HCT116 (cell line): Measurements from ENCODE around the gene HS6ST3. TPM values are rescaled to one million over a fixed set of nuclear protein-coding genes. Genes with fewer than 3 reads are reported as not detected.

Source experiments
- ATAC-seq: fragments of 200-7000 bp; cut with Tn5 transposase; 2 replicates; pipeline ENCODE4 v1.9.1; 2020; ENCODE audit warnings: mild to moderate bottlenecking, moderate library complexity
- BruUV-seq: library from RNA; stranded (reverse); fragments of 400-500 nt; replicated peaks from 2 replicates; lab custom pipeline; 2021; lab: Mats Ljungman, UMichigan
- CTCF ChIA-PET: fragments of 300-600 bp; sonication (Branson Sonifier 250); formaldehyde crosslinking; loops from one replicate; lab custom pipeline; 2021; ENCODE audit warnings: antibody characterized with exemption; lab: Charles Lee
- POLR2A ChIA-PET: fragments of 300-600, 350-600 bp; sonication (Branson Sonifier 250); formaldehyde crosslinking; loops from one replicate; lab custom pipeline; 2021; ENCODE audit warnings: antibody characterized with exemption; lab: Charles Lee
- RAD21 ChIA-PET, 2 experiments: fragments of 300-600 bp; sonication (Branson Sonifier 250); formaldehyde crosslinking; loops; one replicate each; lab custom pipeline; 2023; ENCODE audit warnings: low total read pairs in 2 of 2; ENCODE audit not compliant: uncharacterized antibody in 2 of 2, unreplicated experiment in 2 of 2, low non-redundant PET in 1 of 2; lab: Charles Lee
- DNase-seq: peaks from one replicate; pipeline ENCODE4 v3.0.0-alpha.2; 2010; ENCODE audit warnings: low read depth, low spot score
- H2AFZ ChIP-seq: fragments of 200-600 bp; shearing (Covaris generic), sonication (generic); 2 replicates; pipeline ENCODE4 v1.6.1; 2017; ENCODE audit warnings: low read depth, mixed run types, mixed read lengths, antibody characterized with exemption, low read length; ENCODE audit not compliant: poor library complexity, severe bottlenecking
- H3K27ac ChIP-seq: 2 replicates; pipeline ENCODE4 v1.5.1; 2012; ENCODE audit warnings: low read depth, low read length
- H3K27me3 ChIP-seq: fragments of 200-600 bp; sonication (generic); 2 replicates; pipeline ENCODE4 v1.6.1; 2016; ENCODE audit warnings: mixed run types, low read length, mixed read lengths; ENCODE audit not compliant: insufficient read depth
- H3K36me3 ChIP-seq, 2 experiments: fragments of 200-500 bp in 1 of 2; fragments of 200-600 bp in 1 of 2; sonication (Bioruptor generic) in 1 of 2; sonication (generic) in 1 of 2; 2 replicates each; pipeline versions ENCODE4 v1.5.1 to v1.6.1; 2014 to 2016; ENCODE audit warnings: low read length in 2 of 2, inconsistent platforms in 1 of 2, mixed read lengths in 1 of 2, mixed run types in 1 of 2; ENCODE audit not compliant: insufficient read depth in 2 of 2, control insufficient read depth in 1 of 2
- H3K4me1 ChIP-seq, 2 experiments: fragments of 200-600 bp in 1 of 2; sonication (generic) in 1 of 2; 2 replicates each; pipeline versions ENCODE4 v1.5.1 to v1.6.1; 2012 to 2017; ENCODE audit warnings: low read length in 2 of 2, inconsistent platforms in 1 of 2, mild to moderate bottlenecking in 1 of 2, mixed read lengths in 1 of 2, mixed run types in 1 of 2, moderate library complexity in 1 of 2; ENCODE audit not compliant: insufficient read depth in 2 of 2, control insufficient read depth in 1 of 2
- H3K4me2 ChIP-seq: fragments of 200-600 bp; sonication (generic); 2 replicates; pipeline ENCODE4 v1.6.1; 2017; ENCODE audit warnings: mixed run types, low read length, mixed read lengths
- H3K4me3 ChIP-seq, 2 experiments: fragments of 200-600 bp in 1 of 2; sonication (generic) in 1 of 2; replicated peaks in 1 of 2; 2 replicates each; pipeline ENCODE4 v1.5.1; 2011 to 2016; ENCODE audit warnings: low read length in 2 of 2, control low read depth in 1 of 2, low read depth in 1 of 2, mild to moderate bottlenecking in 1 of 2, mixed read lengths in 1 of 2, mixed run types in 1 of 2
- H3K79me2 ChIP-seq: fragments of 200-600 bp; sonication (generic); 2 replicates; pipeline ENCODE4 v1.6.1; 2017; ENCODE audit warnings: mild to moderate bottlenecking, mixed run types, low read length, moderate library complexity, mixed read lengths; ENCODE audit not compliant: insufficient read depth
- H3K9ac ChIP-seq: fragments of 200-600 bp; sonication (generic); 2 replicates; pipeline ENCODE4 v1.6.1; 2016; ENCODE audit warnings: low read length, mixed read lengths
- H3K9me2 ChIP-seq: fragments of 200-600 bp; sonication (generic), shearing (Covaris generic); 2 replicates; pipeline ENCODE4 v1.6.1; 2017; ENCODE audit warnings: mixed run types, mild to moderate bottlenecking, moderate library complexity; ENCODE audit not compliant: insufficient read depth
- H3K9me3 ChIP-seq, 2 experiments: fragments of 200-500 bp in 1 of 2; fragments of 200-600 bp in 1 of 2; sonication (Bioruptor generic) in 1 of 2; sonication (generic) in 1 of 2; 2 replicates each; pipeline ENCODE4 v1.6.1; 2014 to 2017; ENCODE audit warnings: low read length in 2 of 2, mixed read lengths in 2 of 2, inconsistent platforms in 1 of 2, low read depth in 1 of 2, mild to moderate bottlenecking in 1 of 2, mixed run types in 1 of 2, moderate library complexity in 1 of 2; ENCODE audit not compliant: control insufficient read depth in 1 of 2, insufficient read depth in 1 of 2
- H4K20me1 ChIP-seq: fragments of 200-600 bp; sonication (generic), shearing (Covaris generic); 2 replicates; pipeline ENCODE4 v1.6.1; 2017; ENCODE audit warnings: mixed run types, mild to moderate bottlenecking, moderate library complexity; ENCODE audit not compliant: insufficient read depth
- CBX3 ChIP-seq: IDR thresholded peaks from 2 replicates; pipeline ENCODE4 v1.6.1; 2012; ENCODE audit warnings: low read depth
- CEBPB ChIP-seq: IDR thresholded peaks from 2 replicates; pipeline ENCODE4 v1.6.1; 2012; ENCODE audit warnings: low read depth
- CTCF ChIP-seq, 3 experiments: fragments of 200-600 bp in 1 of 3; sonication (generic) in 1 of 3; IDR thresholded peaks in 2 of 3; conservative IDR thresholded peaks in 1 of 3; 2 replicates each; pipeline ENCODE4 v1.5.1; 2012 to 2017; ENCODE audit warnings: low read depth in 2 of 3, low read length in 2 of 3, antibody characterized with exemption in 1 of 3, borderline replicate concordance in 1 of 3, control low read depth in 1 of 3, mild to moderate bottlenecking in 1 of 3, mixed read lengths in 1 of 3, mixed run types in 1 of 3, moderate library complexity in 1 of 3; ENCODE audit not compliant: insufficient read depth in 1 of 3
- EGR1 ChIP-seq: IDR thresholded peaks from 2 replicates; pipeline ENCODE4 v1.6.1; 2012; ENCODE audit warnings: low read depth
- ELF1 ChIP-seq: IDR thresholded peaks from 2 replicates; pipeline ENCODE4 v1.6.1; 2012; ENCODE audit warnings: low read depth, borderline replicate concordance
- EZH2 ChIP-seq: fragments of 200-600 bp; sonication (generic); IDR thresholded peaks from 2 replicates; pipeline ENCODE4 v1.6.1; 2017; ENCODE audit warnings: antibody characterized with exemption, mixed run types
- FOSL1 ChIP-seq: IDR thresholded peaks from 2 replicates; pipeline ENCODE4 v1.6.1; 2012; ENCODE audit warnings: low read depth
- JUND ChIP-seq: IDR thresholded peaks from 2 replicates; pipeline ENCODE4 v1.6.1; 2012
- MAX ChIP-seq: IDR thresholded peaks from 2 replicates; pipeline ENCODE4 v1.6.1; 2012
- POLR2A ChIP-seq: IDR thresholded peaks from 2 replicates; pipeline ENCODE4 v1.7.0; 2011; ENCODE audit warnings: borderline replicate concordance; ENCODE audit not compliant: insufficient read depth, insufficient read length; ENCODE audit errors: extremely low read depth
- POLR2AphosphoS5 ChIP-seq: IDR thresholded peaks from 2 replicates; pipeline ENCODE4 v1.6.1; 2011; ENCODE audit warnings: mild to moderate bottlenecking, low read depth, low read length, moderate library complexity
- RAD21 ChIP-seq: IDR thresholded peaks from 2 replicates; pipeline ENCODE4 v1.6.1; 2012; ENCODE audit warnings: low read depth, mild to moderate bottlenecking
- REST ChIP-seq: IDR thresholded peaks from 2 replicates; pipeline ENCODE4 v1.6.1; 2012; ENCODE audit warnings: low read depth
- SIN3A ChIP-seq: IDR thresholded peaks from 2 replicates; pipeline ENCODE4 v1.6.1; 2012; ENCODE audit warnings: low read depth
- SP1 ChIP-seq: IDR thresholded peaks from 2 replicates; pipeline ENCODE4 v1.6.1; 2012; ENCODE audit warnings: low read depth
- SRF ChIP-seq: IDR thresholded peaks from 2 replicates; pipeline ENCODE4 v1.6.1; 2012; ENCODE audit warnings: low read depth
- TCF7L2 ChIP-seq: IDR thresholded peaks from 2 replicates; pipeline ENCODE4 v1.7.0; 2011; ENCODE audit warnings: borderline replicate concordance, inconsistent platforms; ENCODE audit not compliant: insufficient read depth, insufficient read length; ENCODE audit errors: extremely low read depth
- YY1 ChIP-seq: IDR thresholded peaks from 2 replicates; pipeline ENCODE4 v1.6.1; 2011; ENCODE audit warnings: low read length, low read depth, moderate library complexity, mild to moderate bottlenecking; ENCODE audit not compliant: insufficient replicate concordance; ENCODE audit errors: extremely low read depth
- ZNF274 ChIP-seq: fragments of 200-500 bp; sonication (Bioruptor generic); IDR thresholded peaks from 2 replicates; pipeline ENCODE4 v1.6.1; 2014; ENCODE audit warnings: mild to moderate bottlenecking, low read depth, low read length, inconsistent platforms
- intact Hi-C: fragments of 100-400 bp; cut with micrococcal nuclease; formaldehyde crosslinking; loops from 2 replicates; pipeline ENCODE4 v1.10.0; 2022
- total RNA-seq: library from RNA; stranded (reverse); gene quantifications from one replicate; pipeline ENCODE4 v1.2.1, GENCODE V29; 2021; ENCODE audit not compliant: unreplicated experiment
- TF ChIP-seq, protein P1 (sequence below): IDR thresholded peaks from 2 replicates; pipeline ENCODE4 v1.6.1; 2011; ENCODE audit warnings: mild to moderate bottlenecking, low read length, moderate library complexity; ENCODE audit not compliant: insufficient replicate concordance; ENCODE audit errors: extremely low read depth

HS6ST3 gene
- total RNA-seq, 1 experiment from 2014 or later, result 0.10 TPM

DNA sequence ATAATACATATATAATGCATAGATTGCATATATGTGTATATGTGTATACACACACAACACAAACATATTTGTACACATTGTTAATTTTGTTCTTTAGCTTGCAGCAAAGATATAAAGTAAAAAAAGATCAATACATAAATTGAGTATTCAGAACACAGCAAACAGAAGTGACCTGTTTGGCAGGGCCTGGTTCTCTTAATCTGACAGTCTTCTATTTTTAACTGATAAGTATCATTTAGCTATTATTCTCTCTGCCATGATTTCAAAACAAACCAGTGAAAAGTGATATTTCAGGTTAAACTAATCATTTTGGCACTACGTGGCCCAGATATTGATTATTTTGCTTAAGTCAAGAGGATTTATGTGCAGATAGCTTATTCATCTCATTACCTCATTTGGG lies 595.0 kb downstream of the HS6ST3 start:
- H3K4me3 ChIP-seq, result no peak overlapping the region
- RAD21 ChIA-PET, result no interaction called here
- no peak overlapping the region for H3K9ac ChIP-seq
- H2AFZ ChIP-seq, result no peak overlapping the region
- no peaks in the 10 kb centered on the region for H3K27me3 ChIP-seq
- no peaks in the 10 kb centered on the region for H4K20me1 ChIP-seq
- no peaks in the 10 kb centered on the region for H3K36me3 ChIP-seq
- no peak overlapping the region for H3K4me2 ChIP-seq
- BruUV-seq, result no TSS peak
- no peaks in the 10 kb centered on the region for H3K9me2 ChIP-seq
- ATAC-seq (no peak), DNase-seq (no peak)
- CTCF ChIA-PET, result no interaction called here
- no peaks in the 10 kb centered on the region for H3K4me1 ChIP-seq
- POLR2A ChIA-PET, result no interaction called here
- TF ChIP-seq ZNF274 (no peak), SRF (no peak), ELF1 (no peak), CEBPB (no peak), JUND (no peak), TCF7L2 (no peak), CBX3 (no peak), EGR1 (no peak), FOSL1 (no peak), SIN3A (no peak), YY1 (no peak), POLR2A (no peak), RAD21 (no peak), CTCF (IDR thresholded peaks at IDR 0.05 in 2 of 3, conservative IDR thresholded peaks at IDR 0.05 in 1 of 3; ENCODE audit: borderline replicate concordance in 1 of 3, insufficient read depth in 1 of 3, low read depth in 2 of 3, low read length in 2 of 3) (no peak), EZH2 (no peak), SP1 (no peak), MAX (no peak), REST (no peak), POLR2AphosphoS5 (no peak)
- TF ChIP-seq, protein P1, sequence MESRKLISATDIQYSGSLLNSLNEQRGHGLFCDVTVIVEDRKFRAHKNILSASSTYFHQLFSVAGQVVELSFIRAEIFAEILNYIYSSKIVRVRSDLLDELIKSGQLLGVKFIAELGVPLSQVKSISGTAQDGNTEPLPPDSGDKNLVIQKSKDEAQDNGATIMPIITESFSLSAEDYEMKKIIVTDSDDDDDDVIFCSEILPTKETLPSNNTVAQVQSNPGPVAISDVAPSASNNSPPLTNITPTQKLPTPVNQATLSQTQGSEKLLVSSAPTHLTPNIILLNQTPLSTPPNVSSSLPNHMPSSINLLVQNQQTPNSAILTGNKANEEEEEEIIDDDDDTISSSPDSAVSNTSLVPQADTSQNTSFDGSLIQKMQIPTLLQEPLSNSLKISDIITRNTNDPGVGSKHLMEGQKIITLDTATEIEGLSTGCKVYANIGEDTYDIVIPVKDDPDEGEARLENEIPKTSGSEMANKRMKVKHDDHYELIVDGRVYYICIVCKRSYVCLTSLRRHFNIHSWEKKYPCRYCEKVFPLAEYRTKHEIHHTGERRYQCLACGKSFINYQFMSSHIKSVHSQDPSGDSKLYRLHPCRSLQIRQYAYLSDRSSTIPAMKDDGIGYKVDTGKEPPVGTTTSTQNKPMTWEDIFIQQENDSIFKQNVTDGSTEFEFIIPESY, result no peak
- H3K79me2 ChIP-seq, result no peaks in the 10 kb centered on the region
- no peaks in the 10 kb centered on the region for H3K9me3 ChIP-seq
- no peak overlapping the region for H3K27ac ChIP-seq
- intact Hi-C loops, result no loop called here
